Measurements from ENCODE around the gene PPFIBP2.

- TF ChIP-seq CTCF (conservative IDR thresholded peaks at IDR 0.05; ENCODE audit: low read depth, low read length): no peak
- TF ChIP-seq EZH2 (IDR thresholded peaks at IDR 0.05; ENCODE audit: borderline replicate concordance, low read depth, low read length, poor library complexity, severe bottlenecking): no peak
Measured at GRCh38 chr11:7592711-7593110, 78.9 kb downstream of the PPFIBP2 start.
